Left hindlimb (tissue), 1 donor: ENCODE results near the gene HIF1AN.
A peak's percentile ranks its signal among the peaks of the same experiment; 100 is the strongest.

ENCODE experiments used
- DNase-seq: peaks from one replicate; pipeline ENCODE4 v3.0.0-alpha.2; 2018

HIF1AN gene

GRCh38 chr10:100535715-100536353 lies at the start of gene HIF1AN:
Gene HIF1AN (plus strand): TSS chr10:100535943. CDS start chr10:100535959, 16 bp downstream.
- DNase-seq, result peak; percentile 91

- DNase-seq, result no peak
Observed at GRCh38 chr10:100487529-100487928, 48.2 kb upstream of the HIF1AN start.

GRCh38 chr10:100489396-100489795 lies 46.3 kb upstream of the HIF1AN start:
- no peak for DNase-seq

- DNase-seq, result no peak
Observed at GRCh38 chr10:100490531-100490930, 45.2 kb upstream of the HIF1AN start.

GRCh38 chr10:100496567-100496966 lies 39.2 kb upstream of the HIF1AN start:
- no peak for DNase-seq

GRCh38 chr10:100498059-100498458 lies 37.7 kb upstream of the HIF1AN start:
- no peak for DNase-seq

- DNase-seq, result no peak
Observed at GRCh38 chr10:100501423-100501822, 34.3 kb upstream of the HIF1AN start.

- DNase-seq, result no peak
Observed at GRCh38 chr10:100502926-100503494, 32.7 kb upstream of the HIF1AN start.

- no peak for DNase-seq
Observed at GRCh38 chr10:100504096-100504495, 31.6 kb upstream of the HIF1AN start.

- no peak for DNase-seq
Observed at GRCh38 chr10:100505164-100505563, 30.6 kb upstream of the HIF1AN start.

- DNase-seq, result no peak
Observed at GRCh38 chr10:100506596-100507356, 29.0 kb upstream of the HIF1AN start.

- no peak for DNase-seq
Observed at GRCh38 chr10:100507357-100507732, 28.4 kb upstream of the HIF1AN start.

GRCh38 chr10:100508266-100508665 lies 27.5 kb upstream of the HIF1AN start:
- no peak for DNase-seq

- no peak for DNase-seq
Observed at GRCh38 chr10:100508691-100509150, 27.0 kb upstream of the HIF1AN start.

GRCh38 chr10:100509241-100509840 lies 26.4 kb upstream of the HIF1AN start:
- no peak for DNase-seq

- DNase-seq, result no peak
Observed at GRCh38 chr10:100510533-100511308, 25.0 kb upstream of the HIF1AN start.

- no peak for DNase-seq
Observed at GRCh38 chr10:100515612-100516011, 20.1 kb upstream of the HIF1AN start.

GRCh38 chr10:100516847-100517246 lies 18.9 kb upstream of the HIF1AN start:
- DNase-seq, result no peak

- no peak for DNase-seq
Observed at GRCh38 chr10:100518761-100519241, 16.9 kb upstream of the HIF1AN start.

- no peak for DNase-seq
Observed at GRCh38 chr10:100519311-100520051, 16.3 kb upstream of the HIF1AN start, which contains the start of gene SEC31B. Gene SEC31B (minus strand): TSS chr10:100519861. CDS start chr10:100516952, 2,909 bp downstream.

- DNase-seq, result no peak
Observed at GRCh38 chr10:100520811-100521210, 14.9 kb upstream of the HIF1AN start.
